Parathyroid adenoma (tissue), 2 donors: Measurements from ENCODE around the gene NTMT2.

ENCODE experiments used
- H2AFZ ChIP-seq: fragments of 300-600 bp; sonication (generic); one replicate; pipeline ENCODE4 v1.7.0; 2017; ENCODE audit warnings: antibody characterized with exemption, mild to moderate bottlenecking
- H3K27ac ChIP-seq: fragments of 300-600 bp; sonication (generic); one replicate; pipeline ENCODE4 v1.7.0; 2017
- H3K27me3 ChIP-seq: fragments of 300-600 bp; sonication (generic); one replicate; pipeline ENCODE4 v1.7.0; 2017; ENCODE audit warnings: low read length; ENCODE audit not compliant: control insufficient read depth, insufficient read depth
- H3K36me3 ChIP-seq: fragments of 300-600 bp; sonication (generic); one replicate; pipeline ENCODE4 v1.7.0; 2017; ENCODE audit warnings: low read length; ENCODE audit not compliant: control insufficient read depth, insufficient read depth
- H3K4me1 ChIP-seq: fragments of 300-600 bp; sonication (generic); one replicate; pipeline ENCODE4 v1.7.0; 2017; ENCODE audit warnings: control low read depth
- H3K4me2 ChIP-seq: fragments of 300-600 bp; sonication (generic); one replicate; pipeline ENCODE4 v1.7.0; 2017; ENCODE audit warnings: low read length
- H3K4me3 ChIP-seq: fragments of 300-600 bp; sonication (generic); one replicate; pipeline ENCODE4 v1.7.0; 2017; ENCODE audit warnings: low read depth, low read length
- H3K79me2 ChIP-seq: fragments of 300-600 bp; sonication (generic); one replicate; pipeline ENCODE4 v1.7.0; 2017; ENCODE audit warnings: control low read depth
- H3K9ac ChIP-seq: fragments of 300-600 bp; sonication (generic); one replicate; pipeline ENCODE4 v1.7.0; 2017; ENCODE audit warnings: mild to moderate bottlenecking
- H3K9me3 ChIP-seq: fragments of 300-600 bp; sonication (generic); one replicate; pipeline ENCODE4 v1.7.0; 2017; ENCODE audit warnings: low read length; ENCODE audit not compliant: control insufficient read depth
- TF ChIP-seq, protein P1 (sequence below): fragments of 300-600 bp; sonication (generic); IDR thresholded peaks from one replicate; pipeline ENCODE4 v1.7.0; 2017; ENCODE audit warnings: antibody characterized with exemption, mild to moderate bottlenecking
- donor health status: primary hyperparathyroidism.

Gene NTMT2

DNA sequence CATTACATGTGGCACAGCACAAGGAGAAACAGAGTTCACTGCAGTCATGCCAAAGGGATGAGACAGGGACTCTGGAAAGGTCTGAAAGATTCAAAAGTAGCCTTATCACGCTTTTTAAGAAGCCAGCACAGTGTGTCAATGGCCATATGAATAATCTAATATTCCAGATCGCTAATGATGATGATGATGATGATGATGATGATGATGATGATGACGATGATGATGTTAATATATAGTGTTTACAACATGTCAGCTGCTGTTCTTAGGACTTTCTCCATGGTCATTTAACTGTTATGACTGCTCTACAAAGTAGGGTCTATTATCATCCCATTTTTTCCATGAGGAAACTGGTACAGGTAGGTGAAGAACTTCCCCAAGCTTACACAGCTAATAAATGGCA lies 64.4 kb downstream of the NTMT2 start:
- Histone ChIP-seq H3K79me2 (no peaks in the 10 kb centered on the region), H3K27me3 (no peaks in the 10 kb centered on the region), H3K4me2 (no peak overlapping the region), H3K27ac (no peak overlapping the region), H3K9me3 (no peaks in the 10 kb centered on the region), H2AFZ (no peak overlapping the region), H3K4me1 (no peaks in the 10 kb centered on the region), H3K4me3 (no peak overlapping the region), H3K9ac (no peak overlapping the region), H3K36me3 (no peaks in the 10 kb centered on the region)
- TF ChIP-seq, protein P1, sequence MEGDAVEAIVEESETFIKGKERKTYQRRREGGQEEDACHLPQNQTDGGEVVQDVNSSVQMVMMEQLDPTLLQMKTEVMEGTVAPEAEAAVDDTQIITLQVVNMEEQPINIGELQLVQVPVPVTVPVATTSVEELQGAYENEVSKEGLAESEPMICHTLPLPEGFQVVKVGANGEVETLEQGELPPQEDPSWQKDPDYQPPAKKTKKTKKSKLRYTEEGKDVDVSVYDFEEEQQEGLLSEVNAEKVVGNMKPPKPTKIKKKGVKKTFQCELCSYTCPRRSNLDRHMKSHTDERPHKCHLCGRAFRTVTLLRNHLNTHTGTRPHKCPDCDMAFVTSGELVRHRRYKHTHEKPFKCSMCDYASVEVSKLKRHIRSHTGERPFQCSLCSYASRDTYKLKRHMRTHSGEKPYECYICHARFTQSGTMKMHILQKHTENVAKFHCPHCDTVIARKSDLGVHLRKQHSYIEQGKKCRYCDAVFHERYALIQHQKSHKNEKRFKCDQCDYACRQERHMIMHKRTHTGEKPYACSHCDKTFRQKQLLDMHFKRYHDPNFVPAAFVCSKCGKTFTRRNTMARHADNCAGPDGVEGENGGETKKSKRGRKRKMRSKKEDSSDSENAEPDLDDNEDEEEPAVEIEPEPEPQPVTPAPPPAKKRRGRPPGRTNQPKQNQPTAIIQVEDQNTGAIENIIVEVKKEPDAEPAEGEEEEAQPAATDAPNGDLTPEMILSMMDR: no peak

GRCh38 chr1:170213596-170213995 lies 67.8 kb downstream of the NTMT2 start:
- H3K9me3 ChIP-seq: no peaks in the 10 kb centered on the region
- no peaks in the 10 kb centered on the region for H3K36me3 ChIP-seq
- H3K27me3 ChIP-seq: no peaks in the 10 kb centered on the region
- H3K9ac ChIP-seq: no peak overlapping the region
- H2AFZ ChIP-seq: no peak overlapping the region
- TF ChIP-seq, protein P1: no peak
- H3K4me3 ChIP-seq: no peak overlapping the region
- H3K79me2 ChIP-seq: no peaks in the 10 kb centered on the region
- H3K4me2 ChIP-seq: no peak overlapping the region
- no peaks in the 10 kb centered on the region for H3K4me1 ChIP-seq
- H3K27ac ChIP-seq: no peak overlapping the region

DNA sequence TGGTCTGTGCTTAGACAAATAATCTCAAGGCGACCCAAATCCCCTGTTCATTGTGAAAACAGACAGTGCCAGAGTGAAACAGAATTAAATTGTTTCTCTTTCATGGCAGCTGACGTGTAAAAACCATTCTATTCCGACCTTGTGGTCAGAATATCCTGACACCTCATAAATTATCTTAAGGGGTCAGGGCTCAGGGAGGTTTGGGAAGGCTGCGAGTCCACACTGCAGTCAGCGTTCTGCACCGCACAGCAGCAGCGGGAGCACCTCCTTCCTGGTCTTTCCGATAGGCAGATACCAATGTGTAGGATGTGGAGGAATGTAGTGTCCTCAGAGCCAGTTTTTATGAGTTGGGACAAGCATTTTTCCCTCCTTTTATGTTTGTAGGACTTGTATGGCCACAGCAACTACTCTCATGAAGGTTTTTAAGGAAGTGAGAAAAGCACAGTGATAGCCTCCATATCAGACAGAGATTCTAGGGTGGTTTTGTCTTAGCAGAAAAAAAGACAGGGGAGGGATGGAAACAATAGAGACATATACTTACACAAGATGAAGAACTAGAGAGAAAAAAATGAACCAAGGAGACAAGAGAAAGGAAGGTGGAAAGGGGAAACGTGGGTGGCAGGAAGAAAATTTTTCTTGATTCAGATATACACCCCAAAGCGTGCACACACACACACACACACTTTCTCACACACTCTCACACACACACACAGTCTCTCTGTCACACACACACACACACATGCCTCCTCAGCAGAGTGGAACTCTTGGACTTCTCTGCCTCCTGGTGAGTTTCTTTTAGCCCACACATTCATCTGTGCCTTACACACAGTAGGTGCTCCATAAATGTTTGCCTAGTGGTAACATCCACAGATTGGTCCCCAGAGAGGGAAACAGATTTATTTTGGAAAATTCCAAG lies 68.6 kb downstream of the NTMT2 start:
- TF ChIP-seq, protein P1: no peak
- H3K4me3 ChIP-seq: no peak overlapping the region
- no peak overlapping the region for H3K27ac ChIP-seq
- H3K4me2 ChIP-seq: no peak overlapping the region
- H2AFZ ChIP-seq: no peak overlapping the region
- H3K4me1 ChIP-seq: no peaks in the 10 kb centered on the region
- no peaks in the 10 kb centered on the region for H3K79me2 ChIP-seq
- no peaks in the 10 kb centered on the region for H3K9me3 ChIP-seq
- no peaks in the 10 kb centered on the region for H3K36me3 ChIP-seq
- H3K27me3 ChIP-seq: no peaks in the 10 kb centered on the region
- H3K9ac ChIP-seq: no peak overlapping the region

- H3K9me3 ChIP-seq: no peaks in the 10 kb centered on the region
- H3K4me1 ChIP-seq: no peaks in the 10 kb centered on the region
- no peaks in the 10 kb centered on the region for H3K79me2 ChIP-seq
- H3K27me3 ChIP-seq: no peaks in the 10 kb centered on the region
- TF ChIP-seq, protein P1: no peak
- no peak overlapping the region for H2AFZ ChIP-seq
- no peak overlapping the region for H3K27ac ChIP-seq
- H3K4me3 ChIP-seq: no peak overlapping the region
- H3K4me2 ChIP-seq: no peak overlapping the region
- no peak overlapping the region for H3K9ac ChIP-seq
- H3K36me3 ChIP-seq: no peaks in the 10 kb centered on the region
Measured at GRCh38 chr1:170215072-170215885, 69.5 kb downstream of the NTMT2 start.
